KMS-11 (cell line): ENCODE results near the gene TRIO.

Source experiments
- H2AFZ ChIP-seq: fragments of 200-600 bp; sonication (generic); 2 replicates; pipeline ENCODE4 v1.6.1; 2016; ENCODE audit warnings: antibody characterized with exemption, mixed run types, low read depth
- H3K27ac ChIP-seq: fragments of 200-600 bp; sonication (generic); 2 replicates; pipeline ENCODE4 v1.6.1; 2016; ENCODE audit warnings: mild to moderate bottlenecking, mixed run types
- H3K27me3 ChIP-seq: fragments of 200-600 bp; sonication (generic); 2 replicates; pipeline ENCODE4 v1.6.1; 2017; ENCODE audit warnings: mild to moderate bottlenecking, low read depth, mixed run types, moderate library complexity; ENCODE audit not compliant: insufficient read depth
- H3K36me3 ChIP-seq: fragments of 200-600 bp; sonication (generic); 2 replicates; pipeline ENCODE4 v1.6.1; 2017; ENCODE audit warnings: mild to moderate bottlenecking, mixed run types; ENCODE audit not compliant: insufficient read depth
- H3K4me1 ChIP-seq: fragments of 200-600 bp; sonication (generic); 2 replicates; pipeline ENCODE4 v1.6.1; 2016; ENCODE audit warnings: mild to moderate bottlenecking, low read depth, mixed run types; ENCODE audit not compliant: poor library complexity, severe bottlenecking
- H3K4me2 ChIP-seq: fragments of 200-600 bp; sonication (generic); 2 replicates; pipeline ENCODE4 v1.7.0; 2016; ENCODE audit warnings: mild to moderate bottlenecking, mixed run types
- H3K4me3 ChIP-seq: fragments of 200-600 bp; sonication (generic); IDR thresholded peaks from 2 replicates; pipeline ENCODE4 v1.6.1; 2017; ENCODE audit warnings: low read depth, low read length, mixed read lengths; ENCODE audit not compliant: insufficient read depth
- H3K79me2 ChIP-seq: fragments of 200-600 bp; sonication (generic); 2 replicates; pipeline ENCODE4 v1.6.1; 2016; ENCODE audit warnings: low read depth, mixed run types; ENCODE audit not compliant: insufficient read depth
- H3K9ac ChIP-seq: fragments of 200-600 bp; sonication (generic); 2 replicates; pipeline ENCODE4 v1.6.1; 2016; ENCODE audit warnings: mild to moderate bottlenecking, mixed run types
- H4K20me1 ChIP-seq: fragments of 200-600 bp; sonication (generic); 2 replicates; pipeline ENCODE4 v1.6.1; 2016; ENCODE audit warnings: mild to moderate bottlenecking, mixed run types; ENCODE audit not compliant: insufficient read depth
- TF ChIP-seq, protein P1 (sequence below): fragments of 200-600 bp; sonication (generic); conservative IDR thresholded peaks from 2 replicates; pipeline ENCODE4 v1.6.1; 2017; ENCODE audit warnings: low read depth, mild to moderate bottlenecking, antibody characterized with exemption, low read length, moderate library complexity, mixed read lengths

The TRIO gene

DNA sequence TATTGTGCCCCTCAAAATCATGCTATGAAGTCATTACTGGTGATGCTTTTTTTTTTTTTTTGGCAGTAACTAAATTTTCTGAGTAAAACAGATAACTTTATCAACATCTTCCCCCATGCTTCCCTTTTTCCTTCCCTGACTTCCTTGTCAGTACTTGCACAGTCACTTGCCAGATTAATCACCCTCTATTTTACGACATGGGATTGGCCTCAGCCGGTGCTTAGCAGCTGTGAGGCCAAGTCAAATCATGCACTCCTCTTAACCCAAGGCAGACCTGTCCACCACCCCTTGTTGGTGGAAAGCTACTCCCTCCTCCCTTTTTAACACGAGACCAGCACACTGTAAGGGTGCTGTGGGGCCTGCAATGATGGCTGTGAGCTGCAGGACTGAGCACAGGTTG lies 320.5 kb downstream of the TRIO start:
- no peaks in the 10 kb centered on the region for H4K20me1 ChIP-seq
- no peaks in the 10 kb centered on the region for H3K27me3 ChIP-seq
- H2AFZ ChIP-seq = no peak overlapping the region
- no peak overlapping the region for H3K4me2 ChIP-seq
- no peak overlapping the region for H3K4me3 ChIP-seq
- no peak overlapping the region for H3K27ac ChIP-seq
- H3K4me1 ChIP-seq = no peaks in the 10 kb centered on the region
- H3K36me3 ChIP-seq = no peaks in the 10 kb centered on the region; the same call in 1 of the 2 replicates
- TF ChIP-seq, protein P1, sequence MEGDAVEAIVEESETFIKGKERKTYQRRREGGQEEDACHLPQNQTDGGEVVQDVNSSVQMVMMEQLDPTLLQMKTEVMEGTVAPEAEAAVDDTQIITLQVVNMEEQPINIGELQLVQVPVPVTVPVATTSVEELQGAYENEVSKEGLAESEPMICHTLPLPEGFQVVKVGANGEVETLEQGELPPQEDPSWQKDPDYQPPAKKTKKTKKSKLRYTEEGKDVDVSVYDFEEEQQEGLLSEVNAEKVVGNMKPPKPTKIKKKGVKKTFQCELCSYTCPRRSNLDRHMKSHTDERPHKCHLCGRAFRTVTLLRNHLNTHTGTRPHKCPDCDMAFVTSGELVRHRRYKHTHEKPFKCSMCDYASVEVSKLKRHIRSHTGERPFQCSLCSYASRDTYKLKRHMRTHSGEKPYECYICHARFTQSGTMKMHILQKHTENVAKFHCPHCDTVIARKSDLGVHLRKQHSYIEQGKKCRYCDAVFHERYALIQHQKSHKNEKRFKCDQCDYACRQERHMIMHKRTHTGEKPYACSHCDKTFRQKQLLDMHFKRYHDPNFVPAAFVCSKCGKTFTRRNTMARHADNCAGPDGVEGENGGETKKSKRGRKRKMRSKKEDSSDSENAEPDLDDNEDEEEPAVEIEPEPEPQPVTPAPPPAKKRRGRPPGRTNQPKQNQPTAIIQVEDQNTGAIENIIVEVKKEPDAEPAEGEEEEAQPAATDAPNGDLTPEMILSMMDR = no peak
- H3K9ac ChIP-seq = no peak overlapping the region
- no peaks in the 10 kb centered on the region for H3K79me2 ChIP-seq

DNA sequence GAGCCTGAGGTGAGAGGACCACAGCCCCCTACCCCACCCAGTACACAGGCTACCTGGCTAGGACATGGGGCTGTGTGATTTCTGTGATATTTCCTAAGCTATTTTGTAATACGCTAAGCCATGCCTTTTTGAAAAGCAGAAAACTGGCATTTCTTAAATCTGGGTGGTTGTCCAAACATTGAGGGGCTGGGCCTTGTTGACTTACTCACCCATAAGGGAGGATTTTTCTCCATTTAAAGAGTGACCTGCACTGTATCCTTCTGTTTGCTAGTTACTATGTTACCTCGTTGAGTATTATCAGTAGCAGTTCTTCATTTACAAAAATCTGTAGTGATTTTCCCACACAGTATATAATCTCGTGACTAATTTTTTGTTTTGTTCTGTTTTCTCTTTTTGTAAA lies 321.0 kb downstream of the TRIO start:
- H3K79me2 ChIP-seq = no peaks in the 10 kb centered on the region
- H3K36me3 ChIP-seq = no peaks in the 10 kb centered on the region; the same call in 1 of the 2 replicates
- H3K4me2 ChIP-seq = no peak overlapping the region
- H3K4me3 ChIP-seq = no peak overlapping the region
- H4K20me1 ChIP-seq = no peaks in the 10 kb centered on the region
- H3K27me3 ChIP-seq = no peaks in the 10 kb centered on the region
- no peak overlapping the region for H3K27ac ChIP-seq
- TF ChIP-seq, protein P1 = no peak
- no peak overlapping the region for H2AFZ ChIP-seq
- no peak overlapping the region for H3K9ac ChIP-seq
- H3K4me1 ChIP-seq = no peaks in the 10 kb centered on the region

DNA sequence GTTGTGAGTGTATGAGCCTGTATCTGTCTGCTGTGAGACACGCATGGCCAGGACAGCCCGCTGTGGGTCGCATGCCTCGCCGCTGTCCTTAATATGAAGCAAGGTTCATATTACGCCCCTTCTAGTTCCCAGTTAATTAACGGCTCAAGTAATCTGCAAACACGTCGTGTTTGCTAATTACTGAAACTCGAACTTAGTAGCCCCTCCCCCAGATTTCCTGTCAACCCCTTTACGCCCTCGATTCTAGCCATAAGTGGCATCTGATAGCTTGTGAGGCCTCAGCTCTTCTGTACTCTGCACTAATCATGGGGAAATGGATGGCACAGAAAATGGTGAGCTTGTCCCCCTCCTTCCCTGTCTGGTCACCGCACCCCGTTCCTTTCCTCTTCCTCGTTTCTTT lies 321.5 kb downstream of the TRIO start:
- Histone ChIP-seq H3K27me3 (no peaks in the 10 kb centered on the region), H3K36me3 (no peaks in the 10 kb centered on the region; the same call in 1 of the 2 replicates), H3K4me2 (no peak overlapping the region), H4K20me1 (no peaks in the 10 kb centered on the region), H3K4me3 (no peak overlapping the region), H3K79me2 (no peaks in the 10 kb centered on the region), H2AFZ (no peak overlapping the region), H3K4me1 (no peaks in the 10 kb centered on the region), H3K9ac (no peak overlapping the region), H3K27ac (no peak overlapping the region)
- TF ChIP-seq, protein P1 = no peak

DNA sequence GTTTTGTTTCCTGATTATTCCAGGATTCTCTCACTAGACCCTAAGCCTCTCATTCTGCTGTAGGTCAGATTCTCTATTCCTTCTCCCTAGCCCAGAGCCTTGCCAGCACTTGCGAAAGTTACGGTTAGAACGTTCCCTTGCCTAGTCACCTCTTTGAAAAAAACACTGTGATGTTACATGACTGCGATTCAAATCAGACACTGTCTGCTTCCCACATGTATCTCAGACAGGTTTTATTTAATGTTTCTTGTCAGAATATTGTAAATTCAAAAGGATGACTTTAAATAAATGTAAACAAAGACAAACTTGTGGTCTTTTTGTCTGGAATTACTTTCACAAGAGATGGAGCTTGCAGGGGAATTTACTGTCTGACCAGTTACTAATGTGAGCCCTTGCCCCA lies 322.0 kb downstream of the TRIO start:
- no peak overlapping the region for H3K27ac ChIP-seq
- no peak overlapping the region for H3K4me2 ChIP-seq
- no peaks in the 10 kb centered on the region for H3K4me1 ChIP-seq
- H3K27me3 ChIP-seq = no peaks in the 10 kb centered on the region
- no peak overlapping the region for H3K4me3 ChIP-seq
- no peak overlapping the region for H2AFZ ChIP-seq
- H3K79me2 ChIP-seq = no peaks in the 10 kb centered on the region
- TF ChIP-seq, protein P1 = no peak
- no peaks in the 10 kb centered on the region; the same call in 1 of the 2 replicates for H3K36me3 ChIP-seq
- H3K9ac ChIP-seq = no peak overlapping the region
- H4K20me1 ChIP-seq = no peaks in the 10 kb centered on the region
